Limb (tissue), 2 donors: Measurements from ENCODE around the gene TTLL9.
"Not testable (repeated sequence)": the region's sequence is repeated elsewhere in the genome, so short reads cannot be mapped to it uniquely, and the experiment has no call there.

Experiments
- DNase-seq, 2 donors: peaks; one replicate each; pipeline ENCODE4 v3.0.0-alpha.2; 2016; ENCODE audit errors: extremely low spot score in 2 of 2

TTLL9 gene

DNA sequence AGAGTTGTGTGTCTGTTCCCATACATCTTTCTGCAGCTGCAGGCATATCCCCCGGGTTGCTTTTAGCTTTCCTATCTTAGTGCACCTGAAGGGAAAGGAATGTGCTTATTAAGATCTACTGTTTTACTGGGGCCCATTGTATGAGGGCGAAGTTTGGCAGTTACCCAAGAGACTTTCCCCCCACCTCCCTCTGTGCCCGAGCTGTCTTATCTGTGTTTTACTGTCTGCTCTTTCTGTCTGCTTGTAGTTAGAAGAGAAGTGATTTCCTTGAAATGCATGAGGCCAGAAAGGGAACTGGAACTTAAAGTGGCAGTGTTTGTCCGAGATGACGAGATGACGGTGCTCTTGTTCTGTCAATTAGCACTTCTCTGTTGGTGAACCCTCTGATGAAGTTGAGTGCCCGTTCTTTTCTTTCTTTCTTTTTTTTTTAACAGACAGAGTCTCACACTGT lies 47.6 kb downstream of the TTLL9 start:
- not testable (repeated sequence) for DNase-seq

DNA sequence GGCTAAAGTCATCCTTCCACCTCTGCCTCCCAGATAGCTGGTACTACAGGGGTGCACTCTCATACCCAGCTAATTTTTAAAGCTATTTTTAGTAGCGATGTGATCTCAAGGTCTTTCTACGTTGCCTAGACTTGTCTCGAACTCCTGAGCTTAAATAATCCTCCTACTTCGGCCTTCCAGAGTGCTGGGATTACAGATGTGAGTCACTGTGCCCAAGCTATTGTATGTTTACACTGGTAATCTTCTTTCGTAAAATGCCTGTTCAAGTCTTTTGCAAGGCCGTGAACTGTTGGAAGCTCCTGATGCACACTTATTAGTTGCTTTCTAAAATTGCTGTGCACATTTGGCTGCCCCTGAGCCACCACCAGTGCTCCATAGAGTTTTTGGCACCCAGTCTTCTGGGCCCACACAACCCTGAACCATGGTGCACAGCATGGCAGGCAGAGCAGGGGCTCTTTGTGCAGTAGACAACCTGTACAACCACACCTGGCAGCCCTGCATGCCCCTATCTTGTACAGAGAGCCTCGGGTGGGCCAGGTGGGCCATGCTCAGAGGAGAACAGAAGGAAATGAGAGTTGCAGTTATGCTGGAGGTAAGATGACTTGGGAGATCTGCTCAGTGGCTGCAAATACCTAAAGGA lies 48.2 kb downstream of the TTLL9 start:
- no peak for DNase-seq

DNA sequence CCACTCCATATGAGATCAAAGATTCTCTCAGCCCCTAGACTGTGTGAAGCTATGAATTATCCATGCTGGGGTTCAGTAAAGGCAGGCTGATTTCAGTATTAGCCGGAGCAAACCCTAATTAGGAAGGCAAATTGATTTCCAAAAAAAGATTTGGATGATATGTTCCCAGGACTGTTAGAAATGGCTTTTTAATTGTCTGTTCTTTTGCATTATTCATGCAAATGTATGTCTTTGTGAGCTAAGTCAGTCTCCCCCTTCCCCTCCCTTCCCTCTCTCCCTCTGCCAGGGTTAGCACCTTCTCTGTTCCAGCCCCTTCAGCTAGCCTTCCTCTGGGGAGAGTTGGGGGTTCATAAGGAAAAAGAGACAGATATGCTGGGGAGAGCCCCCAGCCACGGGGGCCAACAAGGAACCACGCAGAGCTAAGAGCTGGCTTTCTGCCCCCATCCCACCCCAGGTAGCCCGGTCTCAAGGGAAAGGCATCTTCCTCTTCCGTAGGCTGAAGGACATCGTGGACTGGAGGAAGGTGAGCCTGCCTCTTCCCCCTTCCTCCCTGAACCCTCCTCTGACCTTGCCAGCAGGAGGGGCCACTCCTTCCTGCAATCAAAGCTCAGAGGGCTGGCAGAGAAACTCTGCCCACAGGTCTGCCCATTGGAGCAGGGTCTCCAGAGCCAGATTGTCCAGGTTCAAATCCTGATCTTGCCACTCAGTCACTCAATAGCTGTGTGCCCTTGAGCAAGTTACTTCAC lies 49.1 kb downstream of the TTLL9 start:
- DNase-seq = no peak

DNA sequence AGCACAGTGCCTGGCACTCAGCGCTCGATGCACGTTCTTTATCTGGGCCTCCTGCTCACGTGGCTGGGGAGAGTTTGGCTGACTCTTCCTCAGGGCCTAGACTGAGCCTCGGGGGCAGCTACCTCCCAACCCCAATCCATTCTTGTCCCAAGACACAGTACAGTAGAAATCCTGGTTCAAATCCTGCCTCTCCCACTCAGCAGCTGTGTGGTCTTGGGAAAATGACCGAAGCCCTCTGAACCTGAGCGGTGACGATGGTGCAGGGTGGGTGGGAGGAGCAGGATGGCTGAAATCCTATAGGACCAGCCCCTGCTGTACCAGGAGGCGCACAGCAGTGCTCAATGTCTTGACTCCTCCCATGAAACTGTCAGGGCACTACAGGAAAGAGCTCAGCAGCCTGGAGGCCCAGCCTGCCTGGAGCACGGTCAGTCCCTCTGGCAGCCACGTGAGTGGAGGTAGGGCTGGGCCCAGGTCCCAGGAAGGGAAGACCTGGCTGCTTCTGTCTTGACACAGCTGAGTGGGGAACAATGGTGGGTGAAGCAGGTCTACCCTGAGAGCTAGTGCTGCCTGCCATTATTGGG lies 49.9 kb downstream of the TTLL9 start:
- DNase-seq = no peak

DNA sequence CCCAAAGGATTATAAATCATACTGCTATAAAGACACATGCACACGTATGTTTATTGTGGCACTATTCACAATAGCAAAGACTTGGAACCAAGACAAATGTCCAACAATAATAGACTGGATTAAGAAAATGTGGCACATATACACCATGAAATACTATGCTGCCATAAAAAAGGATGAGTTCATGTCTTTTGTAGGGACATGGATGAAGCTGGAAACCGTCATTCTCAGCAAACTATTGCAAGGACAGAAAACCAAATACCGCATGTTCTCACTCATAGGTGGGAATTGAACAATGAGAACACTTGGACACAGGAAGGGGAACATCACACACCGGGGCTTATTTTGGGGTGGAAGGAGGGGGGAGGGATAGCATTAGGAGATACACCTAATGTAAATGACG lies 51.0 kb downstream of the TTLL9 start:
- DNase-seq = not testable (repeated sequence)

DNA sequence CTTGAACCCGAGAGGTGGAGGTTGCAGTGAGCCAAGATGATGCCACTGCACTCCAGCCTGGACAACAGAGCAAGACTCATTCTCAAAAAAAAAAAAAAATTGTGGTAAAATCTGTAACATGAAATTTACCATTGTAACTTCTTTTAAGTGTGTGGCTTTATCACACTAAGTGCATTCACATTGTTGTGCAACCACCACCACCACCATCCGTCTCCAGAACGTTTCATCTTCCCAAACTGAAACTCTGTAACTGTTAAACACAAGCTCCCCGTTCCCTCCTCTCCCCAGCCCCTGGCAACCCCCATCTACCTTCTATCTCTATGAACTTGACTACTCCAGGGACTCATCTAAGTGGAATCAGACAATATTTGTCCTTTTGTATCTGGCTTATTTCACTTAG lies 51.7 kb downstream of the TTLL9 start:
- DNase-seq = no peak

DNA sequence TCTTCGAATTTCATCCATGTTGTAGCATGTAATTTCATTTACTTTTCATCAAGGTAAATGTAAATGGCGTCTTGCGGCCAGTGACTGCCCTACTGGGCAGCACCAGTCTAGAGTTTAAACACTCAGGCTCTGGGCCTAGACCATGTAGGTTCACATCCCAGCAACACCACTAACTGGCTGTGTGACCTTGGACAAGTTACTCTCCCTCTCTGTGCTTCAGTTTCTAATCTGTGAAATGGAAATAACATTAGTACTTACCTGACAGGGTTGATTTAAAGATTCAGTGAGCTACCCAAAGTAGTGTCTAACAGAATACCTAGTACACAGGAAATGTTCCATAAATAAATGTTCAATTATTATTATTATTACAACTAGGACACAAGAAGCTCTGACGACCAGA lies 52.2 kb downstream of the TTLL9 start:
- no peak for DNase-seq

DNA sequence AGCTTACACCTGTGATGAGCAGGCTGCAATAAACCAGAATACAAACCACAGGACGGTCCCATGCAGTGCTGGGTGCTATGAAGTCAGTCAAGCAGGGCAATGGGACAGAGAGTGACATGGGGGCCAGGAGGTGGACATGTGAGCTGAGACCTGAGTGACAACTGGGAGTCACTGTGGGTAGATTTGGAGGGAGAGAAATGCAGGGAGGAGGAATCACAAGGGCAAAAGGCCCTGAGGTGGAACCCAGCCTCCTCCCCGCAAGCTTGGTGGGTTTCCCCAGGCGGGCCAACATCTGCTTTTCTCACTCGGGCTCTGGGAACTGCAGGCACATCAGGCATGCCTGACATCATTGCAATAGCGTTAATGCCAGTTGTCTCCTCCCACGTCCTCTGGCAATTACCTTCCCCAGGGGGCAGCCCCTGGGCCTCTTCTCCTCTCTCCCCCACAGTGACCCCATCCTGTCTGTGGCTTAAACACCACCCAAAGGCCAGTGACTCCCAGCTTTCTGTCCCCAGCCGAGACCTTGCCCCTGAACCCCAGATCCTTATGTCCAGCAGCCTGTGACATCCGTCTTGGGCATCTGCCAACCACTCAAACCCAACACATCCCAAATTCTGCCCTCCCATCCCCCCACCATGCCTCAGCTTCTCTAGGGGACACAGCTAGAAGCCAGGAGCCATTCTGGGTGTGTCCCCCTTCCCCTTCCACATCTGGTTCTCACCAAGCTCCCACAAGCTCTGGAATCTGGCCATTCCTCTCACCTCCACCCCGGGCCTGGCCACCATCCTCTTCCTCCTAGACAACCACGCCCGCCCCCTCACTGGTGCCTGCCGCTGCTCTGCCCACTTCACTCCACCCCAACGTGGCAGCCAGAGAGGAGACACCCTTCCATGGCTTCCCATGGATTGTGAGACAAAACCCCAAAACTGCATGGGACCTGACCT lies 53.2 kb downstream of the TTLL9 start:
- DNase-seq = no peak

DNA sequence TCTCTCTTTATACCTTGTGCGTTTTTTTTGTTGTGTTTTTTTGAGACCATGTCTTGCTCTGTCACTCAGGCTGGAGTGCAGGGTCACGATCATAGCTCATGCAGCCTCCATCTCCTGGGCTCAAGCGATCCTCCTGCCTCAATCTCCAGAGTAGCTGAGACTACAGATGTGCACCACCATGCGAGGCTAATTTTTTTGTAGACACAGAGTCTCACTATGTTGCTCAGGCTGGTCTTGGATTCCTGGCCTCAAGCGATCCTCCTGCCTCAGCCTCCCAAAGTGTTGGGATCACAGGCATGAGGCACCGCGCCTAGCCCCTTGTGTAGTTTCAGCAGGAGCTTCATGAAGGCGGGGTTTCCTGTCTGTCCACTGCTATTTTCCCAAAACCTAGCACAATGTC lies 54.1 kb downstream of the TTLL9 start:
- DNase-seq = no peak

DNA sequence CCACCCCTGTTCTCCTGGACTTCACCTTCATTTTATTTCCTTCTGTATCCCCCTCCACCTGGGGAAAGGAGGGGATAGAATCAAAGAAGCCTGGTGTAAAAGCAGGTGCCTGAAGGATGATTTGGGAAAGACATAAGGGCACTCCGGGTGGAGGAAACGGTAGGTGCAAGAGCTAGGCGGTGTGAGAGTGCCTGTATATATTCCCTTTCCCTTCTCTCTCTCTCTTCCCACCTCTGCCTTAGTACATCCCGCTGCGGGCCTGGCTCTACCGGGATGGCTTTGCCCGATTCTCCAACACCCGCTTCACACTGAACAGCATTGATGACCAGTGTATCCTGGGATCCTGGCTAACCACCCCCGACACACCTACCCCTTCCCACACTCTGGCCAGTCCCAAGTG lies 55.2 kb downstream of the TTLL9 start:
- no peak for DNase-seq

DNA sequence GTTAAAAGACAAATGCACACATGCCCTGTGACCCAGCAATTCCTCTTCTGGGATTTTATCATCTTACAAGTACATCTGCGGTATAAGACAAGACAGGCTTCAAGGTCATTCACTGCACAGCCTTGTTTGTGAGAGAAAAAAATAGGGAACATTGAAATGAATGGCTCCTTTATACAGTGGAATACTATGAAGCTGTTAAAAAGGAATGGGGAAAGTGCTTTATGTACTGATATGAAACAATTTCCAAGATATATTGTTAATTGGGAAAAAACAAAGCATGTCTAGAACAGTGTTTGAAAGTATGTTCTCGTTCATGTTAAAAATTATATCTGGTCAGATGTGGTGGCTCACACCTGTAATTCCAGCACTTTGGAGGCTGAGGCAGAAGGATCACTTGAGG lies 56.1 kb downstream of the TTLL9 start:
- no peak for DNase-seq

DNA sequence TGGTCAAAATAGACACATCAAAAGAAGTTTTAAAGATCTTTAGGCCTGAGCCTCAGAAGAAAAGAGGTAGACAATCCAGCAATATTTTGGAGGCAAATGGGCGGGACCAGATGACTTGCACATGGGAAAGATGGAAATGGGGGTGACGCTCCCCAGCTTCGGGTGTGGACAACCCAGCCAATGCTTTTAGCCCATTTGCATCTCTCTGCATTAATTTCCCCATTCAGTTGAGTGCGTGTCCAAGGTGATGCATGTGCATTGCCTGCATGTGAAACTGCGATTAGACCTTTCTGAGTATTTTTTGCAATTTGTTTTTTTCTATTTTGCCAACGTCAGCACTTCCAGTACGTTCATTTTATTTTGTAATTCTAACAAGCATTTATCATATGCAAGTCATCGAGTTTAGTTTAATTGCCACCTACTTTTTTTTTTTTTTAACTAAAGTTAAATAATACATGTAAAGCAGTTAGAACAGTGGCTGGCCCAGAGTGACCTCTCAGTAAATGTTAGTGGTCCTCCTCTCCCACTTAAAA lies 57.3 kb downstream of the TTLL9 start:
- DNase-seq = no peak

DNA sequence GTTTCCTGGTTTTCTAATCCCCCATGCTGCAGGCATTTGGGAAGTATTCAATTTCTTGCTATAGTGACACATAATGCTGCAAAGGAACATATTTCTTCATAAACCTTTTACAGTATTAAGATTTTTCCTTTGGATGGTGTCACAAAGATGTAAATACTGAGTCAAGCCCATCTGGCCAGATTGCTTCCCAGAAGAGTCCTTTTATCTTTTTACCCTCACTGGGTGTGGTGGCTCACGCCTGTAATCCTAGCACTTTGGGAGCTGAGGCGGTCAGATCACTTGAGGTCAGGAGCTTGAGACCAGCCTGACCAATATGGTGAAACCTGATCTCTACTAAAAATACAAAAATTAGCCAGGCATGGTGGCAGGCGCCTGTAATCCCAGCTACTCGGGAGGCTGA lies 59.2 kb downstream of the TTLL9 start:
- not testable (repeated sequence) for DNase-seq

DNA sequence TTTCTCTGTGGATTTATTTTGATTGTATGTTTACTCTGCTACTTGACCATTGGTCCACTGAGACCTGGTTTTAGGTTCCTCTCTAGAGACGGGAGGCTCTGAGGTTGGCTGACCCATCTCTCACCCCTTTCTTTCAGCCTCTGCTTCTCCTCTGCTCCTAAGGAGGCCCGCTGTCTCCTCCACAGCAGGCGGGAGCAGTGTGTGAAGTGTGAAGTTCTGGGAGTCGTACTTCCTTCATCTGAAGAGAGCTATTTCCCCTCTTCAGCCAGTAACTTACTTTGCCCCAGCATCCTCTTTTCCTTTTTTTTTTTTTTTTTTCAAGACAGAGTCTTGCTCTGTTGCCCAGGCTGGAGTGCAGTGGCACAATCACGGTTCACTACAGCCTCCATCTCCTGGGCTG lies 60.3 kb downstream of the TTLL9 start:
- DNase-seq = no peak

DNA sequence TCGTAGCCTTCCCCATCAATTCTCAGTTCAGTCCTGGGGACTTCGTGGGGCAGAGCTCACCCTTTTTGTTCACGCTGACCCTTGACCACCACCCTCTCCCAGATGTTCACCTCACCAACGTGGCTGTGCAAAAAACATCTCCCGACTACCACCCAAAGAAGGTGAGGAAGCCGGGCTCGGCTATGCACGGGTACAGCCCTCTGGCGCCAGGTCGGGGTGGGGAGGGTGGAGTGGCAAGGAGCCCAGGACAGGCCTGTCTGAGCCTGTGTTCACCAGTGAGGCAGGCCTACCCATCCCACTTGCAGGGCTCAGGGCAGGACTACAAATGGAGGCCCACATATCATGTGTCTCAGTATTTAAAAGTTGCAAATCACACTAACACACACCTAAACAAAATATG lies 63.3 kb downstream of the TTLL9 start:
- DNase-seq = no peak

DNA sequence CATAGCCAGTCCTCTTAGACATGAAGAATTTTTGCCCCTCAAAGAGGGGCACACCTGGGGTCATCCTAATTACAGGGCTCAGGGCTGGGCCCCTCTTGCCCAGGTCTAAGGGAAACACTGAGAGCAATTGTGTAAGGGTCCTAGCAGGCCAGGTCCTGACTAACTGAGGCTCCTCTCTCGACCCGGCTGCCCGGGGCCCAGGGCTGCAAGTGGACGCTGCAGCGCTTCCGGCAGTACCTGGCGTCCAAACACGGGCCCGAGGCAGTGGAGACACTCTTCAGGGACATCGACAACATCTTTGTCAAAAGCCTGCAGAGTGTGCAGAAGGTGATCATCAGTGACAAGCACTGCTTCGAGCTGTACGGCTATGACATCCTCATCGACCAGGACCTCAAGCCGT lies 64.1 kb downstream of the TTLL9 start:
- no peak for DNase-seq

DNA sequence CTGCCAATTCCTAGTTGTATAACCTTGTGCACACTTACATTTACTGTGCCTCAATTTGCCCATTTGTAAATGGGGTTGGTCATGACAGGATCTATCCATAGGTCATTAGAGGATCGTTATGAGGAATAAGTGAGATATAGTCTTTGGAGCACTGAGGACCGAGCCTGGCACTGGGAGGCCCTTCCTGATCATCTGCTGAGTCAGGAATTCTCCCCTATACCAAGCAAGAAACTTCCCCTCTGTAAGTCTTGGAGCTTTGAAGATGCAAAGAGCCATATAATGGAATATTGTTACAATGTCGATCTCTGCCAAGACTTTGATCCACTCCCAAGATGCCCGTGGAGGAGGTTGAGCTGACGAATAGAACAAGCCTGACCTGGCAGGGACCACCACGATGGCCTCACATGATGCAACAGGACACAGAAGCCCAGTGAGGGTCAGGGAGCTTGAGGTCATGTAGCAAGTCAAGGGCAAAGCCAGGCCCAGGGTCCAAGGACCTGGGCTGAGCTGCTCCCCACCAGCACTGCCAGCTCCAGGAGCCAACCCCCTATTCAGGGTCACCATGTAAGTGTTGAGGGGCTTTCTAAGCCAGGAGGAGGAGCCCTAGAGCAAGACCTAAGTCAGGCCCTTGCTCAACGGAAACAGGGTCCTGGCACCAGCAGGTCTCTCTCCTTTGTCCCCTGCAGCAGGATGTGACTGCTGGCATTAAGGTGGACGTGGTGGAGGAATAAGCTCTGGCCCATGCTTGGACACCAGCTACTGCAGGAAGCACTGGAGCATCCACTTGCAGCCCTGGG lies 64.7 kb downstream of the TTLL9 start:
- no peak for DNase-seq

DNA sequence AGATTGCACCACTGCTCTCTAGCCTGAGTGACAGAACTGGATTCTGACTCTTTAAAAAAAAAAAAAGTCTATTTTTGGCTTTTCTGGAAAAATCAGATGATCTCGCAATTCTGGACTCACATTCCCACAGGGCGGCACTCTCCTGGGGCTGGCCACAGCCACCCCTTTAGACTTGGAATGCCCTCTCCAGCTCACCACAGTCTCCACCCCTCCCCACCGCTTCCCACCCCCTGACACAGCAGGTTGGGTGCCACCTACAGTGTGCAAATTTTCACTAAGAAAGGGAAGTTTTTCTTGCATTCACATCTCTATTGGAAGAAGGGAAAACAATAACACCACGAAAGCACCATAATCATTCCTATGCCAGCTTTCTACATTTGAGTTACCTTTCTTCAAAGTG lies 66.0 kb downstream of the TTLL9 start:
- no peak for DNase-seq

DNA sequence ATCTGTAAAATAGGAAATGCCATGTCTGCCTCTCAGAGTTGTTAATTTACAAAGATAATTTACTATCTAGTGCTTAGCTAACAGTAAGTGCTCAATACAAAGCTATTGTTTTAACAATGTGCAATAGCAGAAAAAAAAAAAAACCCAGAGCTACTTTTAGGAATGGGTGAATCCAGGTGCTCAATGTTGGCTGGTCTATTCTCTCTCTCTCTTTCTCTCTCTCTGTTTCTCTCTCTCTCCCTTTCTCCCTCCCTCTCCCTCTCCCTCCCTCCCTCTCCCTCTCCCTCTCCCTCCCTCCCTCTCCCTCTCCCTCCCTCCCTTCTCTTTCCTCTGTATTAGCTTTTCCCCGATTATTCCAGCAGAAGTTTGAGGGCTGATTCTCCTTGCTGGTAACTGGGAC lies 67.4 kb downstream of the TTLL9 start:
- DNase-seq = no peak

DNA sequence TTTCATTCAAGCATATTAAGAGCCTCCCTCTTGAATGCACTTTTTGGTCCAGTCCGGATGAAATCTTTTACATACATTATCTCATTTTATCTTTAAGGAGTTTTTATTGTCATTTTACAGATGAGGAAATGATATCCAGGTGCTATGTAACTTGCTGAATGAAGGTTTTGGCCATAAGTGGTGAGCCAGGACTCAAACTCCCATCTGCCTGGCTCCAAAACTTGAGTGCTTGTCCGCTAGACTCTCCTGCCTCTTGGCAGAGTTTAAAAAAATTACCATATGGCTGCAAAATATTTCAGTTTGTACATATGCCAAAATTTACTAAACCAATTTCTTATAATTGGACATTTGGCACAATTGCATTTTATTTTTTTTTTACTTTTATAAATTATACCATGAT lies 69.2 kb downstream of the TTLL9 start:
- DNase-seq = no peak

DNA sequence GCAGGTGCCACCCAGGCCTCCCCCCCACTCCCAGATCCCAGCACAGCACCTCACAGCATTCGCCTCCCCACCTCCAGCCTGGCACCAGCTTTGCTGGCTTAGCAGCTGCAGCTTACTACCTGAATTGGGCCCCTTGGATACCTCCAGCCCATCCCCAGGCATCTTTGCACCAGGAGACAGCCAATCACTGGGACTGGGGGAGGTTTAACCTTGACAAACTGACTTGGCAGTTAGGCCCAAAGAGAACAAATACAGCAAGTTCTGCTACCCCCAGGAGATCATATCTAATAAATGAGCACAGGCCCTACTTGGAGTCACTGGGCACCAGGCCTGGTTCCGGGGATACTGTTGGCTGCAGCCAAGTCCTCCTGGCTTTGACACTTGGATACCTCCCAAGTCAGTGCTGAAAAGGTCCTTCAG lies 72.6 kb downstream of the TTLL9 start:
- DNase-seq = no peak
